B cell (primary cell): Measurements from ENCODE around the gene DNM1L.

ENCODE experiments used
- EZH2 ChIP-seq: IDR thresholded peaks from 2 replicates; pipeline ENCODE4 v1.6.1; 2012; ENCODE audit warnings: borderline replicate concordance, low read depth, mild to moderate bottlenecking, moderate library complexity, low read length; ENCODE audit not compliant: insufficient read depth, poor library complexity, severe bottlenecking
- TF ChIP-seq, protein P1 (sequence below): fragments of 200-600 bp; IDR thresholded peaks from one replicate; pipeline ENCODE4 v1.8.0; 2022; ENCODE audit warnings: antibody characterized with exemption, mild to moderate bottlenecking

DNA sequence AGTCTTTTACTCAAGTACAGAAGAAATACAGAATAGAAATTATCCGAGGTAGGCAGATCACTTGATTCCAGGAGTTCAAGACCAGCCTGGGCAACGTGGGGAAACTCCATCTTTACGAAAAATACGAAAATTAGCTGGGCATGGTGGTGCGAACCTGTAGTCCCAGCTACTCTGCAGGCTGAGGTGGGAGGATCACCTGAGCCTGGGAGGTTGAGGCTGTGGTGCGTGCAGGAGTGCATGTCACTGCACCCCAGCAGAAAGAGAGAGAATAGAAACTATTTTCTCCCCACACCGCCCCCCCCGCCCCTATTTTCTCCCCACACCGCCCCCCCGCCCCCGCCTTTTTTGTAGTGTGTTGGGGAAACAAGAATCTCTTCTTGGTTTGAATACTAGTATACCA lies 2.2 kb downstream of the DNM1L start:
- TF ChIP-seq, protein P1, sequence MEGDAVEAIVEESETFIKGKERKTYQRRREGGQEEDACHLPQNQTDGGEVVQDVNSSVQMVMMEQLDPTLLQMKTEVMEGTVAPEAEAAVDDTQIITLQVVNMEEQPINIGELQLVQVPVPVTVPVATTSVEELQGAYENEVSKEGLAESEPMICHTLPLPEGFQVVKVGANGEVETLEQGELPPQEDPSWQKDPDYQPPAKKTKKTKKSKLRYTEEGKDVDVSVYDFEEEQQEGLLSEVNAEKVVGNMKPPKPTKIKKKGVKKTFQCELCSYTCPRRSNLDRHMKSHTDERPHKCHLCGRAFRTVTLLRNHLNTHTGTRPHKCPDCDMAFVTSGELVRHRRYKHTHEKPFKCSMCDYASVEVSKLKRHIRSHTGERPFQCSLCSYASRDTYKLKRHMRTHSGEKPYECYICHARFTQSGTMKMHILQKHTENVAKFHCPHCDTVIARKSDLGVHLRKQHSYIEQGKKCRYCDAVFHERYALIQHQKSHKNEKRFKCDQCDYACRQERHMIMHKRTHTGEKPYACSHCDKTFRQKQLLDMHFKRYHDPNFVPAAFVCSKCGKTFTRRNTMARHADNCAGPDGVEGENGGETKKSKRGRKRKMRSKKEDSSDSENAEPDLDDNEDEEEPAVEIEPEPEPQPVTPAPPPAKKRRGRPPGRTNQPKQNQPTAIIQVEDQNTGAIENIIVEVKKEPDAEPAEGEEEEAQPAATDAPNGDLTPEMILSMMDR: no peak
- no peak for TF ChIP-seq EZH2
